DND-41 (cell line): Measurements from ENCODE around the gene IL2RG.

ENCODE experiments used
- CTCF ChIP-seq: IDR thresholded peaks from 2 replicates; pipeline ENCODE4 v1.5.1; 2012; ENCODE audit warnings: borderline replicate concordance, low read length, moderate library complexity, mild to moderate bottlenecking; ENCODE audit not compliant: poor library complexity, severe bottlenecking; ENCODE audit errors: extremely low read depth
- EZH2 ChIP-seq: IDR thresholded peaks from 3 replicates; pipeline ENCODE4 v1.6.1; 2012; ENCODE audit warnings: borderline replicate concordance, low read depth, mild to moderate bottlenecking, moderate library complexity, low read length, inconsistent platforms; ENCODE audit not compliant: severe bottlenecking

- TF ChIP-seq CTCF (no peak), EZH2 (no peak)
Measured at GRCh38 chrX:71096760-71097032, 14.7 kb downstream of the IL2RG start.
